HL-60 (cell line): ENCODE data around the gene WNT11.

Experiments
- DNase-seq, 2 experiments: peaks; one replicate each; pipeline ENCODE4 v3.0.0-alpha.2; 2010 to 2020; ENCODE audit warnings: low read depth in 1 of 2, low spot score in 1 of 2
- H3K27ac ChIP-seq: fragments of 250-450 bp; sonication (Bioruptor Pico); replicated peaks from 2 replicates; pipeline ENCODE4 v1.5.1; 2020; ENCODE audit warnings: mild to moderate bottlenecking, moderate library complexity
- H3K27me3 ChIP-seq: fragments of 250-450 bp; sonication (Bioruptor Pico); 2 replicates; pipeline ENCODE4 v1.5.1; 2021; ENCODE audit warnings: mild to moderate bottlenecking, moderate library complexity; ENCODE audit not compliant: insufficient read depth, poor library complexity, severe bottlenecking
- H3K4me3 ChIP-seq: replicated peaks from 2 replicates; pipeline ENCODE4 v1.5.1; 2011; ENCODE audit warnings: mild to moderate bottlenecking, control low read depth, low read length; ENCODE audit not compliant: insufficient read depth
- GABPA ChIP-seq: IDR thresholded peaks from 2 replicates; pipeline ENCODE4 v1.6.1; 2012; ENCODE audit warnings: low read depth
- POLR2AphosphoS5 ChIP-seq: IDR thresholded peaks from 2 replicates; pipeline ENCODE4 v1.6.1; 2012; ENCODE audit warnings: low read depth
- SPI1 ChIP-seq: IDR thresholded peaks from 2 replicates; pipeline ENCODE4 v1.6.1; 2012; ENCODE audit warnings: low read depth, mild to moderate bottlenecking, borderline replicate concordance
- TF ChIP-seq, protein P1 (sequence below): IDR thresholded peaks from 2 replicates; pipeline ENCODE4 v1.6.1; 2012; ENCODE audit warnings: low read depth; ENCODE audit not compliant: insufficient replicate concordance
- TF ChIP-seq, protein P2 (sequence below): IDR thresholded peaks from one replicate; pipeline ENCODE4 v1.5.1; 2011; ENCODE audit warnings: low read length, control low read depth, inconsistent platforms; ENCODE audit not compliant: insufficient read depth

The WNT11 gene

DNA sequence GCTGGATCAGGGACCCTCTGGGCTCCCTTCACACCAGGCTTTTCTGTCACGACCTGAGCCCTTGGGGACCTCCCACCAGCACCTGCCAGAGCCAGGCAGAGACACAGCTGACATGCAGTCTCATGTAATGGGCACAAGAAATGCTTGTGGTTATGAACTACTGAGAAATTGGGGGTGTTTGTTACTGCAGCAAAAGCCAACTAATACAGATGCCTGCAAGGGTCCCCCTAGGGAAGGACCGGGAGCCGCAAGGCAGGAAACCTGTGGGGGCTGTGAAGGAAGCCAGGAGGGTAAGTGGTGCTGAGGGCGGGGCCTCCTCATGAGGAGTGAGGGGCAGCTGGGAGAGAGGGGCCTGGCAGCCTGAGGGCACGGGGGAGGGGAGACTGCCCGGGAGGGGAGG lies 16.6 kb downstream of the WNT11 start:
- Histone ChIP-seq H3K4me3 (no peak overlapping the region), H3K27me3 (no peaks in the 10 kb centered on the region), H3K27ac (no peak overlapping the region)
- TF ChIP-seq, protein P1, sequence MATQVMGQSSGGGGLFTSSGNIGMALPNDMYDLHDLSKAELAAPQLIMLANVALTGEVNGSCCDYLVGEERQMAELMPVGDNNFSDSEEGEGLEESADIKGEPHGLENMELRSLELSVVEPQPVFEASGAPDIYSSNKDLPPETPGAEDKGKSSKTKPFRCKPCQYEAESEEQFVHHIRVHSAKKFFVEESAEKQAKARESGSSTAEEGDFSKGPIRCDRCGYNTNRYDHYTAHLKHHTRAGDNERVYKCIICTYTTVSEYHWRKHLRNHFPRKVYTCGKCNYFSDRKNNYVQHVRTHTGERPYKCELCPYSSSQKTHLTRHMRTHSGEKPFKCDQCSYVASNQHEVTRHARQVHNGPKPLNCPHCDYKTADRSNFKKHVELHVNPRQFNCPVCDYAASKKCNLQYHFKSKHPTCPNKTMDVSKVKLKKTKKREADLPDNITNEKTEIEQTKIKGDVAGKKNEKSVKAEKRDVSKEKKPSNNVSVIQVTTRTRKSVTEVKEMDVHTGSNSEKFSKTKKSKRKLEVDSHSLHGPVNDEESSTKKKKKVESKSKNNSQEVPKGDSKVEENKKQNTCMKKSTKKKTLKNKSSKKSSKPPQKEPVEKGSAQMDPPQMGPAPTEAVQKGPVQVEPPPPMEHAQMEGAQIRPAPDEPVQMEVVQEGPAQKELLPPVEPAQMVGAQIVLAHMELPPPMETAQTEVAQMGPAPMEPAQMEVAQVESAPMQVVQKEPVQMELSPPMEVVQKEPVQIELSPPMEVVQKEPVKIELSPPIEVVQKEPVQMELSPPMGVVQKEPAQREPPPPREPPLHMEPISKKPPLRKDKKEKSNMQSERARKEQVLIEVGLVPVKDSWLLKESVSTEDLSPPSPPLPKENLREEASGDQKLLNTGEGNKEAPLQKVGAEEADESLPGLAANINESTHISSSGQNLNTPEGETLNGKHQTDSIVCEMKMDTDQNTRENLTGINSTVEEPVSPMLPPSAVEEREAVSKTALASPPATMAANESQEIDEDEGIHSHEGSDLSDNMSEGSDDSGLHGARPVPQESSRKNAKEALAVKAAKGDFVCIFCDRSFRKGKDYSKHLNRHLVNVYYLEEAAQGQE, result no peak
- no peak for TF ChIP-seq SPI1
- TF ChIP-seq, protein P2, sequence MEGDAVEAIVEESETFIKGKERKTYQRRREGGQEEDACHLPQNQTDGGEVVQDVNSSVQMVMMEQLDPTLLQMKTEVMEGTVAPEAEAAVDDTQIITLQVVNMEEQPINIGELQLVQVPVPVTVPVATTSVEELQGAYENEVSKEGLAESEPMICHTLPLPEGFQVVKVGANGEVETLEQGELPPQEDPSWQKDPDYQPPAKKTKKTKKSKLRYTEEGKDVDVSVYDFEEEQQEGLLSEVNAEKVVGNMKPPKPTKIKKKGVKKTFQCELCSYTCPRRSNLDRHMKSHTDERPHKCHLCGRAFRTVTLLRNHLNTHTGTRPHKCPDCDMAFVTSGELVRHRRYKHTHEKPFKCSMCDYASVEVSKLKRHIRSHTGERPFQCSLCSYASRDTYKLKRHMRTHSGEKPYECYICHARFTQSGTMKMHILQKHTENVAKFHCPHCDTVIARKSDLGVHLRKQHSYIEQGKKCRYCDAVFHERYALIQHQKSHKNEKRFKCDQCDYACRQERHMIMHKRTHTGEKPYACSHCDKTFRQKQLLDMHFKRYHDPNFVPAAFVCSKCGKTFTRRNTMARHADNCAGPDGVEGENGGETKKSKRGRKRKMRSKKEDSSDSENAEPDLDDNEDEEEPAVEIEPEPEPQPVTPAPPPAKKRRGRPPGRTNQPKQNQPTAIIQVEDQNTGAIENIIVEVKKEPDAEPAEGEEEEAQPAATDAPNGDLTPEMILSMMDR, result no peak
- no peak for TF ChIP-seq GABPA
- TF ChIP-seq POLR2AphosphoS5, result no peak
- no peak for DNase-seq

DNA sequence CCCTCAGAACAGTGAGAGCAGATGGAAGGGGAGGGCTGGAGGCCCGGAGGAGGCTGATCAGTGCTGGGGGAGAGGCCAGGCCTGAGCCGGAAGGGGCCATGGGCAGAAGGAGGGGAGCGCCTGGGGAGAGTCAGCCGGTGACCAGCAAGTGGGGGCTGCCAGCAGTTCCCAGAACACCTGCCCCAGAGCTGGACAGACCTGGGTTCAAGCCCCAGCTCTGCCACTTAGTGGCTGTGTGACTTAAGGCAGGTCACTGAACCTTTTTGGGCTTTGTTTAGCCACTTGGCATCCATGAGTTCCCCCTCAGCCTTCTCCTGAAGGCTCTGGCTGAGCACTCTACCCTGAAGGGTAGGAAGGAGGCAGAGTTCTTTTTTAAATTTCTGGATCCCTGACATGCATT lies 17.4 kb downstream of the WNT11 start:
- no peak for DNase-seq
- H3K4me3 ChIP-seq, result no peak overlapping the region
- TF ChIP-seq, protein P1, result no peak
- no peak for TF ChIP-seq SPI1
- no peak overlapping the region for H3K27ac ChIP-seq
- no peaks in the 10 kb centered on the region for H3K27me3 ChIP-seq

DNA sequence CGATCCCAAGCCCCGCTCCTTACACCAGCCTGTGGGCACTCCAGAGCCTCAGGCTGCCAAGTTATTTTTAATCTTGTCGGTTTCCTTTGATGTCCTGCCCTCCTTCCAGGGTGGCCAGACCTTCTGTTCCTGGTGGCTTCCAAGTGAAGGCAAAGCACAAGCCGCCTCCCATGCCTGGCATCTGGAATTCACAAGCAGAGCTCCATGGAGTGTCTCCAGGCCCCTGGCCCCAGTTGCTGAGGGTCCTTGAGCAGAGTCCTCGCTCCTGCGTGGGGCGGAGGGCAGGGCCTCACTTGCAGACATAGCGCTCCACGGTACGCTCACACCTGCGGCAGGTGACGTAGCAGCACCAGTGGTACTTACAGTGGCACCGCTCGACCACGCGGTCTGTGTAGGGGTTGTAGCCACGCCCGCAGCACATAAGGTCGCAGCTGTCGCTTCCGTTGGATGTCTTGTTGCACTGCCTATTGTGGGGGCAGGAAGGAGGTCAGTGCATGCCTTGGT lies 19.5 kb downstream of the WNT11 start:
- Histone ChIP-seq H3K27me3 (no peaks in the 10 kb centered on the region), H3K27ac (no peak overlapping the region), H3K4me3 (no peak overlapping the region)
- DNase-seq, result no peak
- TF ChIP-seq, protein P1, result no peak
- TF ChIP-seq SPI1, result no peak
- TF ChIP-seq POLR2AphosphoS5, result no peak
- TF ChIP-seq, protein P2, result no peak
- no peak for TF ChIP-seq GABPA
